WTC11 (cell line): ENCODE data around the gene IFI16. TPM values are rescaled to one million over a fixed set of nuclear protein-coding genes. Genes with fewer than 3 reads are reported as not detected.
A peak's percentile ranks its signal among the peaks of the same experiment; 100 is the strongest.

Experiments used
- ATAC-seq: fragments of 200-7000 bp; cut with Tn5 transposase; 2 replicates; pipeline ENCODE4 v1.10.0; 2021; ENCODE audit warnings: mild to moderate bottlenecking, moderate library complexity
- CTCF ChIA-PET: fragments of 300-600 bp; sonication (Branson Sonifier 250); formaldehyde crosslinking; loops from one replicate; lab custom pipeline; 2021; ENCODE audit warnings: antibody characterized with exemption; lab: Charles Lee
- POLR2A ChIA-PET: fragments of 350-600 bp; sonication (Branson Sonifier 250); formaldehyde crosslinking; loops from one replicate; lab custom pipeline; 2021; ENCODE audit warnings: antibody characterized with exemption; lab: Charles Lee
- DNase-seq: peaks from one replicate; pipeline ENCODE4 v3.0.0; 2021; ENCODE audit warnings: low spot score
- H3K27ac Mint-ChIP-seq: 2 replicates; pipeline ENCODE4 v1.8.0; 2021; ENCODE audit warnings: mixed read lengths
- H3K27me3 Mint-ChIP-seq: 2 replicates; pipeline ENCODE4 v1.8.0; 2021; ENCODE audit warnings: low read depth, mild to moderate bottlenecking, moderate library complexity, mixed read lengths
- H3K36me3 Mint-ChIP-seq: 2 replicates; pipeline ENCODE4 v1.8.0; 2021; ENCODE audit warnings: mixed read lengths
- H3K4me1 Mint-ChIP-seq: 2 replicates; pipeline ENCODE4 v1.8.0; 2022; ENCODE audit warnings: mixed read lengths
- H3K4me3 Mint-ChIP-seq: 2 replicates; pipeline ENCODE4 v1.8.0; 2021; ENCODE audit warnings: mild to moderate bottlenecking, moderate library complexity, mixed read lengths
- H3K9me3 Mint-ChIP-seq: 2 replicates; pipeline ENCODE4 v1.8.0; 2021; ENCODE audit warnings: mixed read lengths
- CREB1 ChIP-seq: sonication (generic); formaldehyde crosslinking; IDR thresholded peaks from 2 replicates; pipeline ENCODE4 v1.8.0; 2023; ENCODE audit warnings: mild to moderate bottlenecking, missing genetic modification reagents
- FOXK1 ChIP-seq: sonication (generic); formaldehyde crosslinking; IDR thresholded peaks from 2 replicates; pipeline ENCODE4 v1.8.0; 2022; ENCODE audit warnings: mild to moderate bottlenecking, moderate library complexity, missing genetic modification reagents
- FOXP1 ChIP-seq: sonication (generic); formaldehyde crosslinking; IDR thresholded peaks from 2 replicates; pipeline ENCODE4 v1.8.0; 2022; ENCODE audit warnings: missing genetic modification reagents, mild to moderate bottlenecking, moderate library complexity, borderline replicate concordance
- GRHL2 ChIP-seq: fragments of 250-450 bp; sonication (Bioruptor Pico); IDR thresholded peaks from 2 replicates; pipeline ENCODE4 v1.8.0; 2022; ENCODE audit warnings: mild to moderate bottlenecking, moderate library complexity; ENCODE audit not compliant: insufficient replicate concordance, severe bottlenecking
- HMGA2 ChIP-seq: fragments of 250-450 bp; sonication (Bioruptor Pico); IDR thresholded peaks from 2 replicates; pipeline ENCODE4 v1.4.0; 2021; ENCODE audit warnings: mild to moderate bottlenecking, moderate library complexity
- NFATC4 ChIP-seq: fragments of 250-450 bp; sonication (Bioruptor Pico); IDR thresholded peaks from 2 replicates; pipeline ENCODE4 v1.9.0; 2021; ENCODE audit warnings: mild to moderate bottlenecking
- NFE2L1 ChIP-seq: sonication (generic); formaldehyde crosslinking; IDR thresholded peaks from 2 replicates; pipeline ENCODE4 v1.8.1; 2023; ENCODE audit warnings: missing genetic modification reagents
- NR1H2 ChIP-seq: sonication (generic); formaldehyde crosslinking; IDR thresholded peaks from 2 replicates; pipeline ENCODE4 v1.9.0; 2021; ENCODE audit warnings: mild to moderate bottlenecking, moderate library complexity, missing genetic modification reagents
- ZBTB21 ChIP-seq: sonication (generic); formaldehyde crosslinking; IDR thresholded peaks from 2 replicates; pipeline ENCODE4 v1.8.1; 2023; ENCODE audit warnings: mild to moderate bottlenecking, missing genetic modification reagents, borderline replicate concordance
- ZNF138 ChIP-seq: sonication (generic); formaldehyde crosslinking; conservative IDR thresholded peaks from 2 replicates; pipeline ENCODE4 v1.8.1; 2022; ENCODE audit warnings: mild to moderate bottlenecking, moderate library complexity, missing genetic modification reagents
- ZNF263 ChIP-seq: sonication (generic); formaldehyde crosslinking; IDR thresholded peaks from 2 replicates; pipeline ENCODE4 v1.8.1; 2022; ENCODE audit warnings: low read depth, mild to moderate bottlenecking, moderate library complexity, missing genetic modification reagents
- ZNF671 ChIP-seq: fragments of 250-450 bp; sonication (Bioruptor Pico); IDR thresholded peaks from 2 replicates; pipeline ENCODE4 v1.8.0; 2021; ENCODE audit warnings: mild to moderate bottlenecking
- total RNA-seq: library from RNA; stranded (reverse); gene quantifications from 3 replicates; pipeline ENCODE4 v1.2.3, GENCODE V29; 2021
- TF ChIP-seq, protein P1 (sequence below): sonication (generic); formaldehyde crosslinking; IDR thresholded peaks from 2 replicates; pipeline ENCODE4 v1.8.0; 2022; ENCODE audit warnings: mild to moderate bottlenecking, missing genetic modification reagents
- TF ChIP-seq, protein P2 (sequence below): sonication (generic); formaldehyde crosslinking; IDR thresholded peaks from 2 replicates; pipeline ENCODE4 v1.8.1; 2022; ENCODE audit warnings: low read depth, mild to moderate bottlenecking, moderate library complexity, missing genetic modification reagents, borderline replicate concordance
- TF ChIP-seq, protein P3 (sequence below): sonication (generic); formaldehyde crosslinking; IDR thresholded peaks from 2 replicates; pipeline ENCODE4 v1.8.0; 2023; ENCODE audit warnings: mild to moderate bottlenecking, missing genetic modification reagents
- TF ChIP-seq, protein P4 (sequence below): sonication (generic); formaldehyde crosslinking; IDR thresholded peaks from 2 replicates; pipeline ENCODE4 v1.8.1; 2023; ENCODE audit warnings: mild to moderate bottlenecking, missing genetic modification reagents, moderate library complexity
- TF ChIP-seq, protein P5 (sequence below): sonication (generic); formaldehyde crosslinking; IDR thresholded peaks from 2 replicates; pipeline ENCODE4 v1.8.0; 2022; ENCODE audit warnings: mild to moderate bottlenecking, missing genetic modification reagents
- TF ChIP-seq, protein P6 (sequence below): fragments of 250-450 bp; sonication (Bioruptor Pico); IDR thresholded peaks from 2 replicates; pipeline ENCODE4 v1.9.0; 2021; ENCODE audit warnings: mild to moderate bottlenecking, borderline replicate concordance

IFI16 gene
- total RNA-seq, 1 experiment from 2014 or later: 3.2 TPM

DNA sequence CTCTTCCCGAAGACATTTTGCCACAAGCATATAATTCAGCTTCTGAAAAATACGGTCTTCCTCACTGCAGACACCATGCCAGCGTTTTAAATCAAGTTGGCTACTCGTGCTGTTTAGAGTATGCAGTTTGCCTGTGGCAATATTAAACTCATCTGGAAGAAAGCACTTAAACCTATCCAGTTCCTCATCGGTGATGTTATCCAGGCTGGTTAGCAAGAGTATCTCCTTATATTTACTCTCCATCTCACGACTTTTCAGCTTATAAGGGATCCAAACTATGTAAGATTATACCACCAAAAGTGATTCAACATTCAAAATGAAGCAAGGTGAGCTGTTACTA lies 9.7 kb upstream of the IFI16 start:
- ATAC-seq (peak; percentile 15), DNase-seq (no peak)
- H3K27me3 Mint-ChIP-seq: peaks cover 15% of the 10 kb centered on the region
- no peaks in the 10 kb centered on the region for H3K36me3 Mint-ChIP-seq
- peaks cover 6% of the 10 kb centered on the region for H3K9me3 Mint-ChIP-seq
- TF ChIP-seq, protein P1, sequence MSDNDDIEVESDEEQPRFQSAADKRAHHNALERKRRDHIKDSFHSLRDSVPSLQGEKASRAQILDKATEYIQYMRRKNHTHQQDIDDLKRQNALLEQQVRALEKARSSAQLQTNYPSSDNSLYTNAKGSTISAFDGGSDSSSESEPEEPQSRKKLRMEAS: peak; percentile 16; the same call in 1 of the 2 replicates
- TF ChIP-seq, protein P2, sequence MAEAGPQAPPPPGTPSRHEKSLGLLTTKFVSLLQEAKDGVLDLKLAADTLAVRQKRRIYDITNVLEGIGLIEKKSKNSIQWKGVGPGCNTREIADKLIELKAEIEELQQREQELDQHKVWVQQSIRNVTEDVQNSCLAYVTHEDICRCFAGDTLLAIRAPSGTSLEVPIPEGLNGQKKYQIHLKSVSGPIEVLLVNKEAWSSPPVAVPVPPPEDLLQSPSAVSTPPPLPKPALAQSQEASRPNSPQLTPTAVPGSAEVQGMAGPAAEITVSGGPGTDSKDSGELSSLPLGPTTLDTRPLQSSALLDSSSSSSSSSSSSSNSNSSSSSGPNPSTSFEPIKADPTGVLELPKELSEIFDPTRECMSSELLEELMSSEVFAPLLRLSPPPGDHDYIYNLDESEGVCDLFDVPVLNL (CRISPR knock-in tag): no peak
- H3K4me1 Mint-ChIP-seq: peaks cover 34% of the 10 kb centered on the region
- CTCF ChIA-PET: interaction anchor here (0.6 to 1.5 kb wide), 7 partner anchors 57 to 796 kb away, joined by 3 to 12 read pairs (median 4); no protein-coding TSS in a partner anchor
- peak overlapping the region; percentile 74 for H3K4me3 Mint-ChIP-seq
- POLR2A ChIA-PET: interaction anchor here (0.6 kb wide), 1 partner anchor 210 kb away, joined by 6 read pairs; no protein-coding TSS in a partner anchor
- peak overlapping the region; percentile 95 for H3K27ac Mint-ChIP-seq

DNA sequence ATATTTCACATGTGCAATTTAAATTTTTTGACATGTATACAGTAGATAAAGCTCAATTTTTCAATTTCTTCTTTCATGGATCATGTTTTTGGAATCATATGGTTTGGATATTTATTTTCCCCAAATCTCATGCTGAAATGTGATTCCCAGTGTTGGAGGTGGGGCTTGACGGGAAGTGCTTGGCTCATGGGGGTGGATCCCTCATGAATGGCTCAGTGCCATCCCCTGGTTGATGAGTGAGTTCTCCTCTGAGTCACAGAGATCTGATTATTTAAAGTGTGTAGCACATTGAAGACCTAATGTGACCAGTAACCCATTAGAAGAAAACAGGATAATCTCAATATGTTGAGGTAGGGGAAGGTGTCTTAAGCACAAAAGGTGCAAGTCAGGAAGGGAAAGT lies 9.1 kb upstream of the IFI16 start:
- Mint-ChIP-seq H3K27ac (0 out of 2 replicates have a peak overlapping the region, but pooled peaks have one; percentile 34), H3K36me3 (no peaks in the 10 kb centered on the region), H3K4me3 (peak overlapping the region; percentile 74), H3K27me3 (peaks cover 20% of the 10 kb centered on the region), H3K4me1 (peaks cover 40% of the 10 kb centered on the region), H3K9me3 (peaks cover under 1% of the 10 kb centered on the region; the same call in 1 of the 2 replicates)
- peak; percentile 22 for DNase-seq
- ChIA-PET CTCF (interaction anchor here (1.5 kb wide), 1 partner anchor 207 kb away, joined by 12 read pairs; no protein-coding TSS in a partner anchor), POLR2A (no interaction called here)
- ATAC-seq: peak; percentile 46
- TF ChIP-seq GRHL2 (CRISPR knock-in tag) (no peak), NFATC4 (no peak), CREB1 (no peak), NR1H2 (CRISPR knock-in tag) (no peak), FOXK1 (CRISPR knock-in tag) (no peak), ZBTB21 (CRISPR knock-in tag) (no peak)
- TF ChIP-seq, all 79 proteins: peak for 0

DNA sequence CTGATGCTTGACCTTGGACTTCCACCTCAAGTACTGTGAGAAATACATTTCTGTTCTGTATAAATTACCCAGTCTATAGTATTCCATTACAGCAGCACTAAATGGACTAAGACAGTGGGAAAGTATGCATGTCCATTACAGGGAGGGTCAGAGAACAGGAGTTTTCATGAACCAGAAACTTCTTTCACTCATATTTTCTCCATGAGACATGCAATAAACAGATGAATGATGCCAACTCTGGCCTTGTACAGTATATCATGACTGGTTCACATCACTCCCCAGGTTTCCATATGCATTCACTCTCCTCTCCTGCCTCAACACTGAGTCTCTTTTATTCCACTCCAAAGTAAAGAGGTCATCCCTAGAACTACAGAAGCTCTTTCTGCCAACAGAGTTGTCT lies 4.5 kb upstream of the IFI16 start:
- no peaks in the 10 kb centered on the region for H3K9me3 Mint-ChIP-seq
- ChIA-PET CTCF (interaction anchor here (0.7 to 1.2 kb wide), 4 partner anchors 11 to 495 kb away, joined by 3 to 5 read pairs (median 3); no protein-coding TSS in a partner anchor), POLR2A (no interaction called here)
- peaks cover 61% of the 10 kb centered on the region for H3K4me1 Mint-ChIP-seq
- H3K4me3 Mint-ChIP-seq: peak overlapping the region; percentile 75
- H3K27me3 Mint-ChIP-seq: peaks cover 54% of the 10 kb centered on the region
- DNase-seq: no peak
- no peak for ATAC-seq
- H3K36me3 Mint-ChIP-seq: no peaks in the 10 kb centered on the region
- no peak overlapping the region for H3K27ac Mint-ChIP-seq
- no peak for TF ChIP-seq ZNF671
- TF ChIP-seq ZNF263 (CRISPR knock-in tag): no peak
- TF ChIP-seq, protein P2 (CRISPR knock-in tag): no peak
- TF ChIP-seq, protein P3, sequence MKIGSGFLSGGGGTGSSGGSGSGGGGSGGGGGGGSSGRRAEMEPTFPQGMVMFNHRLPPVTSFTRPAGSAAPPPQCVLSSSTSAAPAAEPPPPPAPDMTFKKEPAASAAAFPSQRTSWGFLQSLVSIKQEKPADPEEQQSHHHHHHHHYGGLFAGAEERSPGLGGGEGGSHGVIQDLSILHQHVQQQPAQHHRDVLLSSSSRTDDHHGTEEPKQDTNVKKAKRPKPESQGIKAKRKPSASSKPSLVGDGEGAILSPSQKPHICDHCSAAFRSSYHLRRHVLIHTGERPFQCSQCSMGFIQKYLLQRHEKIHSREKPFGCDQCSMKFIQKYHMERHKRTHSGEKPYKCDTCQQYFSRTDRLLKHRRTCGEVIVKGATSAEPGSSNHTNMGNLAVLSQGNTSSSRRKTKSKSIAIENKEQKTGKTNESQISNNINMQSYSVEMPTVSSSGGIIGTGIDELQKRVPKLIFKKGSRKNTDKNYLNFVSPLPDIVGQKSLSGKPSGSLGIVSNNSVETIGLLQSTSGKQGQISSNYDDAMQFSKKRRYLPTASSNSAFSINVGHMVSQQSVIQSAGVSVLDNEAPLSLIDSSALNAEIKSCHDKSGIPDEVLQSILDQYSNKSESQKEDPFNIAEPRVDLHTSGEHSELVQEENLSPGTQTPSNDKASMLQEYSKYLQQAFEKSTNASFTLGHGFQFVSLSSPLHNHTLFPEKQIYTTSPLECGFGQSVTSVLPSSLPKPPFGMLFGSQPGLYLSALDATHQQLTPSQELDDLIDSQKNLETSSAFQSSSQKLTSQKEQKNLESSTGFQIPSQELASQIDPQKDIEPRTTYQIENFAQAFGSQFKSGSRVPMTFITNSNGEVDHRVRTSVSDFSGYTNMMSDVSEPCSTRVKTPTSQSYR: no peak
- TF ChIP-seq, protein P4, sequence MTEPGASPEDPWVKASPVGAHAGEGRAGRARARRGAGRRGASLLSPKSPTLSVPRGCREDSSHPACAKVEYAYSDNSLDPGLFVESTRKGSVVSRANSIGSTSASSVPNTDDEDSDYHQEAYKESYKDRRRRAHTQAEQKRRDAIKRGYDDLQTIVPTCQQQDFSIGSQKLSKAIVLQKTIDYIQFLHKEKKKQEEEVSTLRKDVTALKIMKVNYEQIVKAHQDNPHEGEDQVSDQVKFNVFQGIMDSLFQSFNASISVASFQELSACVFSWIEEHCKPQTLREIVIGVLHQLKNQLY (CRISPR knock-in tag): no peak
- no peak for TF ChIP-seq GRHL2 (CRISPR knock-in tag)
- TF ChIP-seq, protein P5, sequence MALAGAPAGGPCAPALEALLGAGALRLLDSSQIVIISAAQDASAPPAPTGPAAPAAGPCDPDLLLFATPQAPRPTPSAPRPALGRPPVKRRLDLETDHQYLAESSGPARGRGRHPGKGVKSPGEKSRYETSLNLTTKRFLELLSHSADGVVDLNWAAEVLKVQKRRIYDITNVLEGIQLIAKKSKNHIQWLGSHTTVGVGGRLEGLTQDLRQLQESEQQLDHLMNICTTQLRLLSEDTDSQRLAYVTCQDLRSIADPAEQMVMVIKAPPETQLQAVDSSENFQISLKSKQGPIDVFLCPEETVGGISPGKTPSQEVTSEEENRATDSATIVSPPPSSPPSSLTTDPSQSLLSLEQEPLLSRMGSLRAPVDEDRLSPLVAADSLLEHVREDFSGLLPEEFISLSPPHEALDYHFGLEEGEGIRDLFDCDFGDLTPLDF (CRISPR knock-in tag): no peak
- TF ChIP-seq ZNF138 (CRISPR knock-in tag): no peak
- TF ChIP-seq NFE2L1 (CRISPR knock-in tag): no peak
- no peak for TF ChIP-seq FOXP1 (CRISPR knock-in tag)
- TF ChIP-seq, protein P6, sequence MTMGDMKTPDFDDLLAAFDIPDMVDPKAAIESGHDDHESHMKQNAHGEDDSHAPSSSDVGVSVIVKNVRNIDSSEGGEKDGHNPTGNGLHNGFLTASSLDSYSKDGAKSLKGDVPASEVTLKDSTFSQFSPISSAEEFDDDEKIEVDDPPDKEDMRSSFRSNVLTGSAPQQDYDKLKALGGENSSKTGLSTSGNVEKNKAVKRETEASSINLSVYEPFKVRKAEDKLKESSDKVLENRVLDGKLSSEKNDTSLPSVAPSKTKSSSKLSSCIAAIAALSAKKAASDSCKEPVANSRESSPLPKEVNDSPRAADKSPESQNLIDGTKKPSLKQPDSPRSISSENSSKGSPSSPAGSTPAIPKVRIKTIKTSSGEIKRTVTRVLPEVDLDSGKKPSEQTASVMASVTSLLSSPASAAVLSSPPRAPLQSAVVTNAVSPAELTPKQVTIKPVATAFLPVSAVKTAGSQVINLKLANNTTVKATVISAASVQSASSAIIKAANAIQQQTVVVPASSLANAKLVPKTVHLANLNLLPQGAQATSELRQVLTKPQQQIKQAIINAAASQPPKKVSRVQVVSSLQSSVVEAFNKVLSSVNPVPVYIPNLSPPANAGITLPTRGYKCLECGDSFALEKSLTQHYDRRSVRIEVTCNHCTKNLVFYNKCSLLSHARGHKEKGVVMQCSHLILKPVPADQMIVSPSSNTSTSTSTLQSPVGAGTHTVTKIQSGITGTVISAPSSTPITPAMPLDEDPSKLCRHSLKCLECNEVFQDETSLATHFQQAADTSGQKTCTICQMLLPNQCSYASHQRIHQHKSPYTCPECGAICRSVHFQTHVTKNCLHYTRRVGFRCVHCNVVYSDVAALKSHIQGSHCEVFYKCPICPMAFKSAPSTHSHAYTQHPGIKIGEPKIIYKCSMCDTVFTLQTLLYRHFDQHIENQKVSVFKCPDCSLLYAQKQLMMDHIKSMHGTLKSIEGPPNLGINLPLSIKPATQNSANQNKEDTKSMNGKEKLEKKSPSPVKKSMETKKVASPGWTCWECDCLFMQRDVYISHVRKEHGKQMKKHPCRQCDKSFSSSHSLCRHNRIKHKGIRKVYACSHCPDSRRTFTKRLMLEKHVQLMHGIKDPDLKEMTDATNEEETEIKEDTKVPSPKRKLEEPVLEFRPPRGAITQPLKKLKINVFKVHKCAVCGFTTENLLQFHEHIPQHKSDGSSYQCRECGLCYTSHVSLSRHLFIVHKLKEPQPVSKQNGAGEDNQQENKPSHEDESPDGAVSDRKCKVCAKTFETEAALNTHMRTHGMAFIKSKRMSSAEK (CRISPR knock-in tag): no peak
- no peak for TF ChIP-seq HMGA2 (CRISPR knock-in tag)
